LNCAP (cell line): Measurements from ENCODE around the gene ARFGAP1.

Experiments used
- TF ChIP-seq, protein P1 (sequence below): fragments of 450-650 bp; IDR thresholded peaks from 2 replicates; pipeline ENCODE4 v1.5.1; 2017; ENCODE audit warnings: mild to moderate bottlenecking

Gene ARFGAP1

DNA sequence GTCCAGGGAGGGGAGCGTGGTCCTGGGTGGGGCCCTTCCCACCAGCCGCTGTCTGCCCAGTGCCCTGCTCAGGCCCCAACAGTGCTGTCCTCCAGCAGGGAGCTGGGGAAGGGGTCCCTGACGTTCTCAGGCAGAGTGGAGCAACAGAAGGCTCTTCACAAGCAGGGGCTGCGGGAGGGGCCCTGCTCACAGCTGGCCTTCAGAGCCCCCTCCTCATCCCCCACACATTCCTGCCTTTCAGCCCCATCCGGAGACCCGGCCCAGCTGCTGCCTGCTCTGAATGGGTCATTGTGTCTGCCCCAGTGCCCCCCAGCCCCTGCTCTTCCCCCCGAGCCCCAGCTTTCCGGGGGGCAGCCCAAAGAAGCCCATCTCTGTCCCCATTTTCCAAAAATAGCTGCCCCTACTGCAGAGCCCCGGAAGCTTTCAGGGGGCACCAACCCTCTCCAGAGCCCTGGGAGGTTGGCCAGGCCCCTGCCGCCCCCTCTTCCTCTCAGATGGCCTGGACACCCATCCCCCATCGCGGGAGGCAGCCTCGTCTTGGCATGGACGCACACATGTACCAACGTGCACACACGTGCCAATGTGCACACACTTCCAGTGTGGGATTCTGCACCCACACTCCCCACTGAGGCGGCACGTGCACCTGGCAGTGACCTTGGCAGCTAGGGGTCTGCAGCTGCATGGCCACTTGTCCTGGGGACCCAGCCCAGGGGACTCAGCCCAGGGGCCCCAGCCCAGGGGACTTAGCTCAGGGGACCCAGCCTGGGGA lies 24.1 kb downstream of the ARFGAP1 start:
- TF ChIP-seq, protein P1, sequence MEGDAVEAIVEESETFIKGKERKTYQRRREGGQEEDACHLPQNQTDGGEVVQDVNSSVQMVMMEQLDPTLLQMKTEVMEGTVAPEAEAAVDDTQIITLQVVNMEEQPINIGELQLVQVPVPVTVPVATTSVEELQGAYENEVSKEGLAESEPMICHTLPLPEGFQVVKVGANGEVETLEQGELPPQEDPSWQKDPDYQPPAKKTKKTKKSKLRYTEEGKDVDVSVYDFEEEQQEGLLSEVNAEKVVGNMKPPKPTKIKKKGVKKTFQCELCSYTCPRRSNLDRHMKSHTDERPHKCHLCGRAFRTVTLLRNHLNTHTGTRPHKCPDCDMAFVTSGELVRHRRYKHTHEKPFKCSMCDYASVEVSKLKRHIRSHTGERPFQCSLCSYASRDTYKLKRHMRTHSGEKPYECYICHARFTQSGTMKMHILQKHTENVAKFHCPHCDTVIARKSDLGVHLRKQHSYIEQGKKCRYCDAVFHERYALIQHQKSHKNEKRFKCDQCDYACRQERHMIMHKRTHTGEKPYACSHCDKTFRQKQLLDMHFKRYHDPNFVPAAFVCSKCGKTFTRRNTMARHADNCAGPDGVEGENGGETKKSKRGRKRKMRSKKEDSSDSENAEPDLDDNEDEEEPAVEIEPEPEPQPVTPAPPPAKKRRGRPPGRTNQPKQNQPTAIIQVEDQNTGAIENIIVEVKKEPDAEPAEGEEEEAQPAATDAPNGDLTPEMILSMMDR = no peak

DNA sequence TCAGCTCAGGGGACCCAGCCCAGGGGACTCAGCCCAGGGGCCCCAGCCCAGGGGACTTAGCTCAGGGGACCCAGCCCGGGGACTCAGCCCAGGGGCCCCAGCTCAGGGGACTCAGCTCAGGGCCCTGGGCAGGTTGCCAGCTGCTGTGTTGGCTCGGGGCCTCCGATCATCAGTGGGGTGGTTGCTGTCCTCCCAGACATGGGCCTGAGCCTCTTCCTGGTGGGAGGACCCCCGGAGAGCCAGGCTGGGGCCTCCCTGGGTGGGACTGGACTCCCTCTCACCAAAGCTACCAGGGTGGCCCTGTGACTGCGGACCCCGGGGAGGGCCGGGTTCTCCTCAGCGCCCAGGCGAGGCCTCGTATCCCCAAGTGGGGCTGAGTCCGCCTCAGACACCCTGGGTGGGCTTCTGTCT lies 24.8 kb downstream of the ARFGAP1 start:
- TF ChIP-seq, protein P1 = no peak

DNA sequence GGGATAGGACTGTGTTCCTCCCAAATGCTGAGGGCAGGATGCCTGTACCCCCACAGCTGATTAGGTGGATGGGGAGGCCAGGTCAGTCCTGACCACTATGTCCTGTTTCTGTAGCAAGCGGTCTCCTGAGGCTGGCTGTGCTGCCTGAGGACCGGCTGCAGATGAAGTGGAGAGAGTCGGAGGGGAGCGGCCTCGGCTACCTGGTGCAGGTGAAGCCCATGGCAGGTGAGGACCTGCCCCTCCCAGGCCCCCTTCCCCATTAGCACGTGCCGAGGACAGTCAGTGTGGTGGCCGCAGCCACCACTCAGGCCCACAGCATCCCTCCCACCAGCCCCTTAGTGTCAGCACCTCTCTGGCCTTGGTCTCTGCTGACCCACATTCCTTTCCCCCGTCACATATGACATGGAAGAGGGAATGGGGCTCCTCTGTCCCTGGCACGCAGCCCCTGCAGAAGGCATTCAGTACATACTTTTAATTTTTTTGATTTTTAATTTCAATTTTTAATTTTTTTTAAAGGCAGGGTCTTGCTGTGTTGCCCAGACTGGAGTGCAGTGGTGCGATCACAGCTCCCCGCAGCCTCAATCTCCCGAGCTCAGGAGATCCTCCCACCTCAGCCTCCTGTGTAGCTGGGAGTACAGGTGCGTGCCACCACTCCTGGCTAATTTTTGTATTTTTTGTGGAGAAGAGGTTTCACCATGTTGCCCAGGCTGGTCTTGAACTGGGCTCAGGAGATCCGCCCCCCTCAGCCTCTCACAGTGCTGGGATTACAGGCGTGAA lies 25.4 kb downstream of the ARFGAP1 start:
- TF ChIP-seq, protein P1 = no peak

DNA sequence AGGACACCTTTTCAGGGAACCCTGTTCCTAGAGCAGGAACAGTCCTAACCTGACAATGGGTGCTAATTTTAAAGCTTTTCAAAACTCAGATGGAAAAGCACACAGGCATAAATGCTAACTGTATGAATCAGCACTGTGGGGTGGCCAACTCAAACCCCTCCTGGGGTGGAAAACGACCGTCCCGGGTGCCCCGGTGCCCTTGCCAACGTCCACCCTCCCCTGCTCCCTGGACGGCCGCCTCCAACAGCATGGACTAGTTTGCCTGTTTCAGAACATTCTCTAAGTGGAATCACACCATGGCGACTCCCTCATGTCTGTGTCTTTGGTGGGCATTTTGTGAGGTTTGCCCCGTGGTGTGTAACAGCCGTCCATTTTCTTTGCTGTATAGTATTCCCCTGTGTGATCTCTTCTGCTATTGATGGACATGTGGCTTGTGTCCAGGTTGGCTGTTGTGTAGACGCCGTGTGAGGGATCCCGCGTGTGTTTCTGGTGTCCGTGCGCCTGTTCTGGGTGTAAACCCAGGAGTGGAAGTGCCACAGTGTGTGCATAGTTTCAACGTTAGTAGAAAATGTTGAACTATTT lies 26.2 kb downstream of the ARFGAP1 start:
- TF ChIP-seq, protein P1 = no peak

DNA sequence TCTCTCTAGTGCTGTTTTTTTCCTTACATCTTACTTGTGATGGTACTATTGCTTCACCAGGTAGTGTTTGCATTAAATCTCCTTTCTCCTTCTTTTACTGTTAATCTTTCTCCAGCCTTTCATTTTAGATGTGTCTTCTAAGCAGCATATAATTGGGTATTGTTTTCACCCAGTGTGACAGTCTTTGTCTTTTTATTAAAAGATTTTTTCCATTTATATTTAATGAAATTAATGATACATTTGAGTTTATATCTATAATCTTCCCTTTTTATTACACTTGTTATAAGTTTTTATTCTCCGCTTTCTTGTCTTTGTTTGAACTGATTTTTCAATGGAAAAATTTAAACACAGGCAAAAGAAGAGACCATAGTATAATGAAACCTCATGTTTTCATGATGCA lies 29.1 kb downstream of the ARFGAP1 start:
- TF ChIP-seq, protein P1 = no peak

DNA sequence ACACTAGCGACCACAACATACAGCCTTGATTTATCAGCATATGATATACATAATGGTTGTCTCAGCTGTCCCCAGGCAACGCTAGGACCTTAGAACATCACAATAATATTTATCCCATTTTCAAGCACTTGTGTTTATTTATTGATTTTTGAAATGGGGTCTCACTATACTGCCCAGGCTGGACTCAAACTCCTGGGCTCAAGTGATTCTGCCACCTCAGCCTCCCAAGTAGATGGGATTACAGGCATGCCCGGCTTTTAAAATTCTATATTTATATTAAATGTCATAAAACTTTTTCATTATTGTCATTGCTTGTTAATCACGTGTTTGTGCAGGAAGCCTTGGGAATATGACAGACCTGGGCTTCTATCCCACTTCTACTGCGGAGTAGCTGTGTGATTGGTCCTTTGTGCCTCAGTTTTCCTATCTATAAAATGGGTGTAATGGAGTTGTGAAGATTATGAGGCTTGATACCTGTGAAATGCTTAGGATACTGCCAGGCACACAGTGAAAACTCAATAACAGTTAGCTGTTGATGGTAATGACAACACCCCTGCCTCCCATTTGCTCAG lies 30.6 kb downstream of the ARFGAP1 start:
- TF ChIP-seq, protein P1 = no peak

DNA sequence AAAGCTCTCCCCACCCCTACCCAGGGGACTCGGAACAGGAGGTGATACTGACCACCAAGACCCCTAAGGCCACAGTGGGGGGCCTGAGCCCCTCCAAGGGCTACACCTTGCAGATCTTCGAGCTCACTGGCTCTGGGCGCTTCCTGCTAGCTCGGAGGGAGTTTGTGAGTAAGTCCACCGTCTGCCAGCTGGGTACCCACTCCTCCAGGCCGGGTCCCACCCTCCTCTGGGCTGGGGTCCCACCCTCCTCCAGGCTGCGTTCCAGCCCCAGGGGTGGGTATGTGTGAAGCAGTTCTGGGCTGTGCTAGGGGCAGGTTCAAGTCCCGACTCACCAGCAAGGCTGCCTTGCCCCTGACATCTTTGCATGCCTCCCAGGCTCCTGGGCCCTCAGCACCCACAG lies 32.8 kb downstream of the ARFGAP1 start:
- TF ChIP-seq, protein P1 = no peak
